CD4-positive, CD25-positive, alpha-beta regulatory T cell (primary cell): Measurements from ENCODE around the gene SARS2. TPM values are rescaled to one million over a fixed set of nuclear protein-coding genes. Genes with fewer than 3 reads are reported as not detected.
"Not testable (repeated sequence)": the region's sequence is repeated elsewhere in the genome, so short reads cannot be mapped to it uniquely, and the experiment has no call there.

ENCODE experiments used
- ATAC-seq, 2 donors: fragments of 150-1000 bp; cut with Tn5 transposase; one replicate each; pipeline ENCODE4 v1.10.0; 2021; ENCODE audit warnings: low read depth in 2 of 2, moderate number of reproducible peaks in 2 of 2, moderate library complexity in 1 of 2
- DNase-seq, 3 donors: peaks; one replicate each; pipeline versions ENCODE4 v3.0.0 to v3.0.0-alpha.2; 2012 to 2022; ENCODE audit warnings: mixed read lengths in 1 of 3
- H3K27ac ChIP-seq: one replicate; pipeline ENCODE4 v1.7.0; 2013; ENCODE audit warnings: mild to moderate bottlenecking, low read length; ENCODE audit not compliant: insufficient read depth, poor library complexity, severe bottlenecking
- H3K27me3 ChIP-seq: one replicate; pipeline ENCODE4 v1.7.0; 2013; ENCODE audit warnings: low read length; ENCODE audit not compliant: control insufficient read depth, insufficient read depth
- H3K36me3 ChIP-seq: one replicate; pipeline ENCODE4 v1.7.0; 2013; ENCODE audit warnings: mild to moderate bottlenecking, low read length, moderate library complexity; ENCODE audit not compliant: control insufficient read depth, insufficient read depth
- H3K4me1 ChIP-seq: 2 replicates; pipeline ENCODE4 v1.7.0; 2013; ENCODE audit warnings: mild to moderate bottlenecking, low read length; ENCODE audit not compliant: insufficient read depth, control insufficient read depth, poor library complexity, severe bottlenecking
- H3K4me3 ChIP-seq: one replicate; pipeline ENCODE4 v1.7.0; 2013; ENCODE audit warnings: low read depth, mild to moderate bottlenecking, low read length, moderate library complexity
- H3K9me3 ChIP-seq, 2 experiments: 1 replicate in 1 of 2; 2 replicates in 1 of 2; pipeline ENCODE4 v1.7.0; 2013; ENCODE audit warnings: low read length in 2 of 2, mild to moderate bottlenecking in 1 of 2, moderate library complexity in 1 of 2; ENCODE audit not compliant: control insufficient read depth in 2 of 2
- H3K27ac Mint-ChIP-seq, 3 donors: one replicate each; pipeline ENCODE4 v1.8.0; 2020 to 2022; ENCODE audit warnings: mild to moderate bottlenecking in 3 of 3, mixed read lengths in 3 of 3, moderate library complexity in 2 of 3
- H3K27me3 Mint-ChIP-seq: one replicate; pipeline ENCODE4 v1.8.0; 2022; ENCODE audit warnings: mild to moderate bottlenecking, mixed read lengths
- H3K36me3 Mint-ChIP-seq: one replicate; pipeline ENCODE4 v1.8.0; 2020; ENCODE audit warnings: mixed read lengths
- H3K4me1 Mint-ChIP-seq, 4 donors: one replicate each; pipeline ENCODE4 v1.8.0; 2020 to 2022; ENCODE audit warnings: mixed read lengths in 4 of 4, mild to moderate bottlenecking in 1 of 4
- H3K4me3 Mint-ChIP-seq, 4 donors: one replicate each; pipeline ENCODE4 v1.8.0; 2020 to 2022; ENCODE audit warnings: mild to moderate bottlenecking in 4 of 4, mixed read lengths in 4 of 4, moderate library complexity in 3 of 4
- H3K9me3 Mint-ChIP-seq, 7 donors: one replicate each; pipeline ENCODE4 v1.8.0; 2020 to 2022; ENCODE audit warnings: mixed read lengths in 7 of 7, mild to moderate bottlenecking in 3 of 7, moderate library complexity in 2 of 7
- polyA plus RNA-seq, 4 donors: library from polyadenylated mRNA; unstranded; fragments of 300-500 nt; fragmentation: Illumina TruSeq; gene quantifications; one replicate each; pipeline ENCODE4 v1.2.3, GENCODE V29; 2021
- total RNA-seq: library from RNA; stranded (reverse); gene quantifications from one replicate; pipeline ENCODE4 v1.2.3, GENCODE V29; 2022

SARS2 gene
- total and polyA plus RNA-seq, 5 donors from 2014 or later = 13.1 to 16.1 (median 15.4) TPM

GRCh38 chr19:38944981-38945506 lies 14.5 kb upstream of the SARS2 start:
- Histone ChIP-seq H3K4me1 (peaks cover 10% of the 10 kb centered on the region), H3K4me3 (no peak overlapping the region), H3K27ac (no peak overlapping the region), H3K27me3 (no peaks in the 10 kb centered on the region), H3K9me3 (no peaks in the 10 kb centered on the region), H3K36me3 (no peaks in the 10 kb centered on the region)
- peaks cover 0 to 1% (median 0%) of the 10 kb centered on the region in 7 donors for H3K9me3 Mint-ChIP-seq
- no peak for DNase-seq
- no peak overlapping the region for H3K27ac Mint-ChIP-seq
- H3K27me3 Mint-ChIP-seq = peaks cover 11% of the 10 kb centered on the region
- H3K36me3 Mint-ChIP-seq = peaks cover 3% of the 10 kb centered on the region
- H3K4me3 Mint-ChIP-seq = no peak overlapping the region
- H3K4me1 Mint-ChIP-seq = peaks cover 0 to 20% (median 8%) of the 10 kb centered on the region in 4 donors
- ATAC-seq = no peak

- Histone ChIP-seq H3K27me3 (no peaks in the 10 kb centered on the region), H3K9me3 (no peaks in the 10 kb centered on the region), H3K36me3 (no peaks in the 10 kb centered on the region), H3K4me3 (no peak overlapping the region), H3K27ac (no peak overlapping the region), H3K4me1 (peaks cover 5% of the 10 kb centered on the region)
- peaks cover 5% of the 10 kb centered on the region for H3K27me3 Mint-ChIP-seq
- H3K4me3 Mint-ChIP-seq = no peak overlapping the region
- ATAC-seq (no peak), DNase-seq (no peak)
- H3K27ac Mint-ChIP-seq = no peak overlapping the region
- H3K36me3 Mint-ChIP-seq = peaks cover 3% of the 10 kb centered on the region
- peaks cover 0 to 17% (median 8%) of the 10 kb centered on the region in 4 donors for H3K4me1 Mint-ChIP-seq
- peaks cover 0 to 1% (median 0%) of the 10 kb centered on the region in 7 donors for H3K9me3 Mint-ChIP-seq
Measured at GRCh38 chr19:38942471-38943181, 12.1 kb upstream of the SARS2 start.

GRCh38 chr19:38941979-38942378 lies 11.4 kb upstream of the SARS2 start:
- peak overlapping the region in 1 of 3 donors; percentile 49 for H3K27ac Mint-ChIP-seq
- peaks cover 0 to 1% (median 0%) of the 10 kb centered on the region in 7 donors for H3K9me3 Mint-ChIP-seq
- ATAC-seq (no peak), DNase-seq (no peak)
- Histone ChIP-seq H3K9me3 (no peaks in the 10 kb centered on the region), H3K4me1 (peaks cover 5% of the 10 kb centered on the region), H3K27me3 (no peaks in the 10 kb centered on the region), H3K4me3 (no peak overlapping the region), H3K36me3 (no peaks in the 10 kb centered on the region), H3K27ac (no peak overlapping the region)
- peaks cover 5% of the 10 kb centered on the region for H3K27me3 Mint-ChIP-seq
- no peak overlapping the region for H3K4me3 Mint-ChIP-seq
- peaks cover 3% of the 10 kb centered on the region for H3K36me3 Mint-ChIP-seq
- peaks cover 0 to 17% (median 8%) of the 10 kb centered on the region in 4 donors for H3K4me1 Mint-ChIP-seq

GRCh38 chr19:38941466-38941865 lies 10.9 kb upstream of the SARS2 start:
- H3K27me3 Mint-ChIP-seq, H3K9me3 ChIP-seq, H3K27me3 ChIP-seq, H3K36me3 Mint-ChIP-seq, H3K36me3 ChIP-seq, H3K4me3 ChIP-seq, H3K4me3 Mint-ChIP-seq, H3K9me3 Mint-ChIP-seq, H3K27ac ChIP-seq, DNase-seq, H3K4me1 ChIP-seq, ATAC-seq: not testable (repeated sequence)
- peaks cover 0 to 17% (median 8%) of the 10 kb centered on the region in 4 donors for H3K4me1 Mint-ChIP-seq
- peak overlapping the region in 1 of 3 donors; percentile 49 for H3K27ac Mint-ChIP-seq

- Mint-ChIP-seq H3K4me3 (no peak overlapping the region), H3K36me3 (peaks cover 5% of the 10 kb centered on the region), H3K27me3 (peaks cover 5% of the 10 kb centered on the region), H3K9me3 (peaks cover 0 to 4% (median 0%) of the 10 kb centered on the region in 7 donors), H3K4me1 (peaks cover 0 to 17% (median 8%) of the 10 kb centered on the region in 4 donors), H3K27ac (peak overlapping the region in 1 of 3 donors; percentile 57)
- H3K36me3 ChIP-seq = peaks cover under 1% of the 10 kb centered on the region
- ATAC-seq (no peak), DNase-seq (no peak)
- no peaks in the 10 kb centered on the region for H3K9me3 ChIP-seq
- peaks cover 5% of the 10 kb centered on the region for H3K4me1 ChIP-seq
- no peak overlapping the region for H3K27ac ChIP-seq
- no peaks in the 10 kb centered on the region for H3K27me3 ChIP-seq
- H3K4me3 ChIP-seq = no peak overlapping the region
Measured at GRCh38 chr19:38939957-38940356, 9.4 kb upstream of the SARS2 start.

GRCh38 chr19:38933544-38933943 lies 3.0 kb upstream of the SARS2 start:
- no peaks in the 10 kb centered on the region for H3K9me3 ChIP-seq
- Mint-ChIP-seq H3K9me3 (peaks cover 0 to 4% (median 0%) of the 10 kb centered on the region in 7 donors), H3K27me3 (peaks cover 6% of the 10 kb centered on the region), H3K4me1 (peaks cover 7 to 43% (median 22%) of the 10 kb centered on the region in 4 donors), H3K27ac (no peak overlapping the region), H3K4me3 (peak overlapping the region in 1 of 4 donors; percentile 63), H3K36me3 (peaks cover 11% of the 10 kb centered on the region)
- peaks cover 18% of the 10 kb centered on the region for H3K36me3 ChIP-seq
- no peaks in the 10 kb centered on the region for H3K27me3 ChIP-seq
- ATAC-seq = no peak
- H3K4me3 ChIP-seq = no peak overlapping the region
- H3K4me1 ChIP-seq = peaks cover 32% of the 10 kb centered on the region
- no peak overlapping the region for H3K27ac ChIP-seq
- no peak for DNase-seq

- Histone ChIP-seq H3K4me3 (no peak overlapping the region), H3K36me3 (peaks cover 18% of the 10 kb centered on the region), H3K4me1 (peaks cover 38% of the 10 kb centered on the region), H3K27me3 (no peaks in the 10 kb centered on the region), H3K27ac (no peak overlapping the region), H3K9me3 (no peaks in the 10 kb centered on the region)
- H3K9me3 Mint-ChIP-seq = peaks cover 0 to 4% (median 0%) of the 10 kb centered on the region in 7 donors
- peaks cover 11 to 52% (median 26%) of the 10 kb centered on the region in 4 donors for H3K4me1 Mint-ChIP-seq
- ATAC-seq (no peak), DNase-seq (peak in 2 of 3 donors; percentile 37 to 76)
- peak overlapping the region in 1 of 3 donors; percentile 40 for H3K27ac Mint-ChIP-seq
- H3K4me3 Mint-ChIP-seq = peak overlapping the region; percentile 56 to 63 (median 58)
- H3K27me3 Mint-ChIP-seq = peaks cover 6% of the 10 kb centered on the region
- peaks cover 11% of the 10 kb centered on the region for H3K36me3 Mint-ChIP-seq
Measured at GRCh38 chr19:38932425-38933179, 2.0 kb upstream of the SARS2 start.
